HUDEP-2 (cell line): ENCODE data around the gene SNAPC5.

Experiments used
- DNase-seq, 76 experiments: peaks; one replicate each; lab custom pipeline; 2025; ENCODE audit not compliant: unreplicated experiment in 76 of 76; lab: John Stamatoyannopoulos, UW

The SNAPC5 gene

GRCh38 chr15:66497502-66498455 is at the start of gene SNAPC5:
TSS of gene SNAPC5 (minus strand) at chr15:66497762. CDS start at chr15:66497731, 31 bp downstream.
- peak; percentile 10 to 97 (median 91) for DNase-seq

GRCh38 chr15:66545255-66545654 is 47.7 kb upstream of the SNAPC5 start:
- no peak for DNase-seq

DNA sequence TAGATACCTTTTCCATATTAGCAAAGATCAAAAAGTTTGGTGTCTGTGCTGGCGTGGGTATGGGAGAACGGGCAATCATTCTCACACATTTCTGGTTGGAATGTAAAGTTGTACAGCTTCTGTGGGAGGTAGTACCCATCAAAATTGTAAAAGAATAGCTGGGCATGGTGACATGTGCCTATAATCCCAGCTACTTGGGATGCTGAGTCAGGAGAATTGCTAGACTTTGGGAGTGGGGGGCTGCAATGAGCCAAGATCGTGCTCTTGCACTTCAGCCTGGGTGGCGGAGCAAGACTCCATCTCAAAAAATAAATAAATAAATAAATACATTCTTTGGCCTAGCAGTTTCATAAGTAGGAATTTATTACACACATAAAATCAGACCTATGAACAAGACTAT is 45.3 kb upstream of the SNAPC5 start:
- no peak for DNase-seq

DNA sequence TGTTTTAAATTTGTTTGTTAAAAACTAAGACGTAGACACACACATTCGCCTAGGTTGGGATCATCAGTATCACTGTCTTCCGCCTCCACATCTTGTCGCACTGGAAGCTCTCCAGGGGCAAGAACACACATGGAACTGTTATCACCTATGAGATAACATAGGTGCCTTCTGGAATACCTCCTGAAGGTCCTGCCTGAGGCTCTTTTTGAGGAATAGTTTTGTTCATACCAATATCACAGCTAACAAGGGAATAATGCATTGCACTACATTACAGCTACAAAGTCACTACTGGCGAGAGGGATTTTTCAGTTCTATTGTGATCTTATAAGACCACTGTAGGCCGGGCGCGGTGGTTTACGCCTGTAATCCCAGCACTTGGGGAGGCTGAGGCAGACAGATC is 37.5 kb upstream of the SNAPC5 start:
- no peak for DNase-seq

DNA sequence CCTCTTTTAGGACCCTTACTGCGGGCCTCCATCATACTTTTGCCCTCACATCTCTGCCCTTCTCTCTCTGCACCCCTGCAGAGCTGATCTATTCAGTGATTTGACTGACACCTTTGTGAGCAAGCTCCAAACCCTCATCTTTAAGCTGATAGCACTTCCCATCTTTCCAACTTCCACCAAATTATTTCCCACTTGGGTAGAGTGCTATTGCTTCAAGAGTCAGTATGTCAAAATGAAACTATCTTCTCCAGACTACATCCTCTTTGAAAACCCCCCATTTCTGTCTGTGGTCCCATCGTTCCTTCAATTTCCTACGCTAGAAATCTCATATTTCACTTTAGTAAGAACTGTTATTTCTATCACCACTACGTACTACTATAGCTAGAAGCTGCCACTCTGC is 27.3 kb upstream of the SNAPC5 start:
- DNase-seq: no peak

DNA sequence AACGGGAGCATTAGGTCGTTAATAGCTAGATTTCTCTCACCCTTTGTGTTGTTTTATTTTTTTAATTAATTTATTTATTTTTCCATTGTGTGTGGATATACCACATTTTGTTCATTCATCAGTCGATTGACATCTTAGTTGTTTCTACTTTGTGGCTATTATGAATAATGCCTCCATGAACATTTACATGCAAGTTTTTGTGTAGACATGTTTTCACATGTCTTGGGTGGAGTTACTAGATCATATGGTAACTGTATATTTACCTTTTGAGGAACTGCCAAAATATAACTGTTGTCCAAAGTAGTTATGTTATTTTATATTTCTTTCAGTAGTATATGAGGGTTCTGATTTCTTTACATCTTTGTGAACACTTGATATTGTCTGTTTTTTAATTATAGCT is 26.4 kb upstream of the SNAPC5 start:
- no peak for DNase-seq

DNA sequence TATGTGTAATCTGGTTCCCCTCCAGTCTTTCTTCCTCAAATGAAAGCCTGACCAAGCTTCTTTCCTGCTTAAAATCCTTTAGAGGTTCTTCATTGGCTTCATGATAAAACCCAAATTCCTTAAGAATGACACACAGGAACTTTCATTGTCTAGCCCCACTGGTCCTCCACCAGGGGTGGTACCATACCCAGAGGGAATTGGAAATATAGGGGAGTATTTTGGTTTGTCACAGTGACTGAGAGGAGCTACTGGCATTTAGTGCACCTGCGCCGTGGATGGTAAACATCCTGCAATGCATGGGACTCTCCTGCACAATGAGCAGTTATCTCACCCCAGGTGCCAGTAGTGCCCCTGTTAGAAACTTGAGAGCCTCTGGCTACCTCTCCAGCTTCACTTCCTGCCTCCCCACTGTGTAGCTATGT is 18.4 kb upstream of the SNAPC5 start:
- no peak for DNase-seq

- no peak for DNase-seq
Observed at GRCh38 chr15:66514586-66514985, 17.0 kb upstream of the SNAPC5 start.

GRCh38 chr15:66508293-66508883 is 10.8 kb upstream of the SNAPC5 start:
- DNase-seq: peak in 1 of 76 experiments; percentile 4

- DNase-seq: no peak
Observed at GRCh38 chr15:66505818-66506217, 8.3 kb upstream of the SNAPC5 start.

DNA sequence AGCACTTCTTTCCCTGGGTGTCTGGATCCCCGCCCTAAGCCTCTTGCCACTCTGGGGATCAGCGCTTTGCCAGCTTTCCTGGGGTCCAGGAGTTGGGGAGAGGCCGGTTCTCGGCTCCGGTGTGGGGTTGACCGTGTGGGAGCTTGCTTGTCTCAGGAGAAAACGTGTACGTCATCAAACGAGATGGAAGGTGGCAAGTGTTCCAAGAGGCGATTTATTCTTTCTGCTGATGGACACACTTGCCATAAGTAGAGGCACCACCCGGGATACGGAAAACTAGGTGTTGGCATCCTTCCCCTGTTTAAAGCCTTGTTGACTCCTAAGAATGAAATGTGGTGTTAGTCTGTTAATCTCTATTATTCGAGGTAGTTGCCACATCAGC is 7.9 kb upstream of the SNAPC5 start:
- DNase-seq: peak in 1 of 76 experiments; percentile 48

- DNase-seq: peak in 75 of 76 experiments; percentile 9 to 85 (median 66)
Observed at GRCh38 chr15:66504563-66505429, 7.2 kb upstream of the SNAPC5 start, which contains the start of the genes RPL4 and ZWILCH. TSS of gene RPL4 (minus strand) at chr15:66504855. CDS start at chr15:66504790, 65 bp downstream. TSS of gene ZWILCH (plus strand) at chr15:66505326. CDS start at chr15:66505339, 13 bp downstream.

- peak in 2 of 76 experiments; percentile 15 to 30 for DNase-seq
Observed at GRCh38 chr15:66503780-66504562, 6.4 kb upstream of the SNAPC5 start.

DNA sequence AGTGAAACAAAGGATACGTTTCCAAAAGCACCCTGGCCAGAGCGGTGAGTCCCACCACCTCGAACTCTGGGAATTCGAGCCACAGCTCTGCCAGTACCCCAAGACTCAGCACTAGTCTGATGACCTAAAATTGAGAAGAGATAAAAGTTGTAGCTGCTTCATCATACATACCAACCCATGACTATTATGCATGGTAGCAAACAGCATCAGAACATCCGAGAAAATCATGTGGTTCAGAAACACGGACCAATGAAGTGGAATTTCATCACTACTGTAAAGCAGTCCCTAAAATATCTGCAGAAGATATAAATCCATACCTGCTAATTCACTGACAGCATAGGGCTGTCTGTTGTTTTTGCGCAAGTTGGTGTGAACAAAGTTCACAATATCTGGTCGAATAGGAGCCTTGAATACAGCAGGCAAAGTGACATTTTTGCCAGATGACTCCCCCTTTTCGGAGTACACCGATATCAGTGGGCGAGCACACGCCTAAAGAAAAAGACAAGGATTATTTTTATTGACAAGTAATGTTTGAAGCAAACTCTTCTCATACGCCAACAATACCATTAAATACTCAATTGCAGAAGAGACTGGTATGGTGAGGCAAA is 5.6 kb upstream of the SNAPC5 start:
- peak in 3 of 76 experiments; percentile 2 to 30 (median 11) for DNase-seq

DNA sequence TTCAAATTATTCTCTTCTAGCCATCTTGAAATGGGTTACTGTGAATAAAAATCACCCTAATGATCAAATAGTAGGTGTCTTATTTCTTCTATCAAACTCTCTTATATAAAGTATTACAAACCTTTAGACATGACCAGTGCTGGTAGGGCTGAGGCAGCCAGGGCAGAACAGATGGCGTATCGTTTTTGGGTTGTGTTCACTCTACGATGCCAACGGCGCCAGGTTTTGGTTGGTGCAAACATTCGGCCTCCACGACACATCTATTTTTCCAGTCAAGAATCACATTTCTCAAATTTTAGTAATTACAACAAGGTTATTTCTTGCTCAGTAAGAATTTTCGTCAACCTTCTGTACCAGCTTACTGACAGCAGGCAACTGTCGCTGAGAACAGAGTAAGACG is 4.9 kb upstream of the SNAPC5 start:
- DNase-seq: peak in 7 of 76 experiments; percentile 7 to 19 (median 10)

DNA sequence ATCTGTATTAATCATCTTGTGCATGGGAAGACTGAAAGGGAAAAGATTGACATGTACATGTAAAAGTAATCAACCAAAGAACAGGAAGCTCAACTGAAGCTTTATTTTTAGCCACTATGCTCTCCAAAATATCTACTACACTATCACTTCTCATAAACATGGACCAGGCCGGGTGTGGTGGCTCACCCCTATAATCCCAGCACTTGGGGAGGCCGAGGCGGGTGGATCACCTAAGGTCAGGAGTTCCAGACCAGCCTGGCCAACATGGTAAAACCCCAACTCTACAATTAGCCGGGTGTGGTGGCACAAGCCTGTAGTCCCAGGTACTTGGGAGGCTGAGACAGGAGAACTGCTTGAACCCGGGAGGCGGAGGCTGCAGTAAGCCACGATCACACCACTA is 2.8 kb upstream of the SNAPC5 start:
- DNase-seq: peak in 1 of 76 experiments; percentile 7

DNA sequence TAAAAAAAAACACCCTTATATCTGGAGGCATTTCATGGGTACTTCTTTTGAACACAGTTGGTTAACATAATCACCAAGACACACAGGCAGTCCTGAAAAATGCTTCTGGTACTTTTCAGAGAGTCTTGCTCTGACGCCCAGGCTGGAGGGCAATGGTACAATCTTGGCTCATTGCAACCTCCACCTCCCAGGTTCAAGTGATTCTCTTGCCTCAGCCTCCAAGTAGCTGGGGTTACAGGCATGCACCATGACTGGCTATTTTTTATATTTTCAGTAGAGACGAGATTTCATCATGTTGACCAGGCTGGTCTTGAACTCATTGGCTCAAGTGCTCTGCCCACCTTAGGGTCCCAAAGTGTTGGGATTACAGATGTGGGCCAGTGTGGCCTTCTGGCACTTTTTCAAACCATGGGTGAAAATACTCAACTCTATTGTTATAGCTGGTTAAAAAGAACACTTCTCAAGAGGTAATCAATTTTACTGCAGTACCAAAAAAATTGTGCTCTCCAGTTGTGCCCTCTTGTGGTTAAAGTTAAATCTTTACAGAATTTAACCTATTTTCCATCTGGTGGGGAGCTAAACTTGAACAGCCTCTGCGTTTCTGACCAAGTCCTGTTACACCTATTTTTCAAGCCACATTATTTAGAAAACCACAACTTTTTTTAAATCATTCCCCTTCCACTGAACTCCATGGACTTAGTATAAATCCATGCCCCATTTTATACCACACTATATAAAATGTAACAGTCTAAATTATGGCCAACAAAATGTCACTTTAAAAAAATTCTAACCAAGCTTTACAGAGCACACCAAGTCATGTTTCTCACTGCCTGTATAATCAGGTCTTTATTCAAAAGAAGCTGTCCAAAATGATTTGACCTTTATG is 1.2 kb upstream of the SNAPC5 start:
- DNase-seq: peak in 12 of 76 experiments; percentile 8 to 50 (median 26)

GRCh38 chr15:66496951-66497501 is 536 bp downstream of the SNAPC5 start:
- peak in 10 of 76 experiments; percentile 7 to 48 (median 28) for DNase-seq
